IMR-90 (cell line): Measurements from ENCODE around the gene NOP10. TPM values are rescaled to one million over a fixed set of nuclear protein-coding genes. Genes with fewer than 3 reads are reported as not detected.

ENCODE experiments used
- BHLHE40 ChIP-seq: fragments of 150-350 bp; IDR thresholded peaks from 2 replicates; pipeline ENCODE4 v1.6.1; 2016; ENCODE audit warnings: mild to moderate bottlenecking, low read depth, low read length
- NFE2L2 ChIP-seq: fragments of 150-350 bp; IDR thresholded peaks from 2 replicates; pipeline ENCODE4 v1.6.1; 2016; ENCODE audit warnings: low read depth, mild to moderate bottlenecking, low read length
- POLR2A ChIP-seq: IDR thresholded peaks from 2 replicates; pipeline ENCODE4 v1.6.1; 2012; ENCODE audit warnings: mild to moderate bottlenecking, low read depth, low read length
- RAD21 ChIP-seq: IDR thresholded peaks from 2 replicates; pipeline ENCODE4 v1.6.1; 2012; ENCODE audit warnings: low read length, improper control_type of control experiment
- RFX5 ChIP-seq: IDR thresholded peaks from 2 replicates; pipeline ENCODE4 v1.8.0; 2012; ENCODE audit warnings: low read depth, mild to moderate bottlenecking, low read length, moderate library complexity
- polyA plus RNA-seq, 3 experiments: library from polyadenylated mRNA; depleted of rRNA; stranded (reverse); fragments of >200 nt; gene quantifications; 2 replicates each; pipeline ENCODE4 v1.2.3, GENCODE V29; 2012; ENCODE audit warnings: low replicate concordance in 1 of 3
- total RNA-seq: library from RNA; depleted of rRNA; stranded (reverse); fragments of >200 nt; gene quantifications from 2 replicates; pipeline ENCODE4 v1.2.3, GENCODE V29; 2012
- TF ChIP-seq, protein P1 (sequence below): fragments of 150-350 bp; IDR thresholded peaks from 2 replicates; pipeline ENCODE4 v1.6.1; 2016; ENCODE audit warnings: low read depth, mild to moderate bottlenecking, low read length, moderate library complexity, borderline replicate concordance

The NOP10 gene
- total and polyA plus RNA-seq, 2 of the 4 experiments (the other 2 are of a cell fraction), result 141 to 468 TPM

DNA sequence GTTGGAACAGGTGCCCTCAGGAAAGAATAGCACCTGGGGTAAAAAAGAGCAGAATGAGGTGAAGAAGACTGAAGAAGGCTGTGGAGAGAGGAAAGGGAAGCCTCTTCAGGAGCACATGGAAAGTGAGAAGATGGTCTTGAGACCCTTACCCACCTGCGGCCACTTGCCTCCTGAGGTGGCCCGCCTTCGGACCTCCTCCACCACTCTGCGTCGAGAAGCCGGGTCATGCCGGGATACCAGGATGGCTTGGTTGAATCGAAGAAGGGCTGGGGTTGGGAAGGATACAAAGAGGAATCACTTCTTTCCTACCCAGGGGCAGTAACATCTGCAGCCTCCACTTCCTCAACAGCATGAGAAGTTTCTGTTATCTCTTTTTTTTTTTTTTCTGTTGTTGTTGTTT, 21.1 kb upstream of the NOP10 start (continued):
- TF ChIP-seq, protein P1, sequence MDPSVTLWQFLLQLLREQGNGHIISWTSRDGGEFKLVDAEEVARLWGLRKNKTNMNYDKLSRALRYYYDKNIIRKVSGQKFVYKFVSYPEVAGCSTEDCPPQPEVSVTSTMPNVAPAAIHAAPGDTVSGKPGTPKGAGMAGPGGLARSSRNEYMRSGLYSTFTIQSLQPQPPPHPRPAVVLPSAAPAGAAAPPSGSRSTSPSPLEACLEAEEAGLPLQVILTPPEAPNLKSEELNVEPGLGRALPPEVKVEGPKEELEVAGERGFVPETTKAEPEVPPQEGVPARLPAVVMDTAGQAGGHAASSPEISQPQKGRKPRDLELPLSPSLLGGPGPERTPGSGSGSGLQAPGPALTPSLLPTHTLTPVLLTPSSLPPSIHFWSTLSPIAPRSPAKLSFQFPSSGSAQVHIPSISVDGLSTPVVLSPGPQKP, result no peak
- TF ChIP-seq BHLHE40 (no peak), NFE2L2 (no peak), POLR2A (no peak), RAD21 (no peak), RFX5 (no peak)
